GM18909 (cell line): ENCODE results near the gene POFUT2.

Source experiments
- ATAC-seq: cut with Tn5 transposase; IDR thresholded peaks from one replicate; pipeline ENCODE4 v1.9.1; 2021; ENCODE audit warnings: mild to moderate bottlenecking; ENCODE audit not compliant: unreplicated experiment, poor library complexity

POFUT2 gene

DNA sequence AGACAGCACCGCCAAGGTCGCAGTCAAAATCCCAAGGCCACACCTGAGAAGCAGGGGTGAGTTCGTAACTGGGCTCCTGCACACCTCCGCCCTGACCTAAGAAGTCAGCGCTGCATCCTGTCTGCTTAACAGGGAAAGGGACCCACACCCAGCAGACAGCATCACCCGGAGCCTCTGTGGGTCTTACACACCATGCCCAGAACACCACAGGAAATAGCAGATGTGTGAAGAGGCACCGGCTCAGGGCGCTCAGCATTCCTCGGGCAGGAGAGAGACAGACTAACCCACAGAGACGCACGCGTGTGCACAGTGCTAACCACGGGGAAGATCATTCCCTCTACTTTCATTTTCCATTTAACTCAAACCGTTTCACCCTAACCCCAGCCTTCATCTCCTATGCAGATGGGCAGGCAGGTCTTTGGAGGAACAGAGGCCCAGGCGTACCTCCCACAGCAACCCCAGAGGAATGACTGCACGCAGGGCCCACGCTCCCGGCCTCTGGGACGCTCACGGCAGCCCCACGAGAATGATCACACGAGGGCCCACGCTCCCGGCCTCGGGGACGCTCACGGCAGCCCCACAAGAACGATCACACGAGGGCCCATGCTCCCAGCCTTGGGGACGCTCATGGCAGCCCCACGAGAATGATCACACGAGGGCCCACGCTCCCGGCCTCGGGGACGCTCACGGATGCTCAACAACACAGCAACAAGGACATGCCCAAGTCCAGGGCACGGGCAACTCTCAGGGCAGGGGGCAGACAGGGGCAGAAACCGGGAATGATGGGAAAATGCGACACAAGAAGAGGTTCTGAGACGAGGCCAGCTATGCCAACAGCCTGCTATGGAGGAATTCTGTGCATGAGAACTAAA is 20.9 kb downstream of the POFUT2 start:
- no peak for ATAC-seq

DNA sequence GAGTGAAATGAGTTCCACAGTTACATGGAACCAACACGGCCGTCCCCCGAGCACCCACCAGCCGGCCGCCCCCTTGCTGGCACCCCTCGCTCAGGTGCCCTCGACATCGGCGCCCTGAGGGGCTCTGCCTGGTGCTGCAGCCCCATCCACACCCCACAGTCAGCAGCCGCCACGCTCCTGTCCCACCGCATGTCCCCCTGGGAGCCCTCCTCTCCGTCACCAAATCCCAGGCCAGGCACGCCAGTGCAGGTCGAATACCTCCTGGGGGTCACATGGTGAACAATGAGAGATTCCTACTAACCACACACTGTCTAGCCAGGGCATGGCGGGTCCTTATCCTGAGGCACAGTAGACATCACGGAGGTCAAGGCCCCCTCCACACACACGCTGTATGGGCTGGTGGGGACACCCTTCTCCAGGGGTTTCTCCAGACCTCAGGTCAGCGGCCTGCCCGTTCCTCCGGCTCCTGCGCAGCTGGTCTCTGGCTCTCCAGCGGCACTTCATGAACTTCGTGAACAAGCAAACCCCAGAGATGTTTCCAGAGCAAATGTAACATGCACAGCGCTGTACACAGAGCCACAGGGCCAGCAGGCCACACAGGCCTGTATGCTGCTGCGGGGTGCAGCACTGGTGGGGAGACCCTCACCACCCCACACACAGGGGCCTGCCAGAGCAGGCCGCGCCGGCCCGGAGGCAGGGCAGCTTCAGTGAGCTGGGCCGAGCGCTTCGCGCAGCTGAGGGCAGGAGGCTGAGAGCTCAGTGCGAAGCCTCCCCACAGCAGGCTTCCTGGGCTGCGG is 21.8 kb downstream of the POFUT2 start:
- ATAC-seq, result no peak

GRCh38 chr21:45264912-45265515 is 22.7 kb downstream of the POFUT2 start:
- no peak for ATAC-seq

DNA sequence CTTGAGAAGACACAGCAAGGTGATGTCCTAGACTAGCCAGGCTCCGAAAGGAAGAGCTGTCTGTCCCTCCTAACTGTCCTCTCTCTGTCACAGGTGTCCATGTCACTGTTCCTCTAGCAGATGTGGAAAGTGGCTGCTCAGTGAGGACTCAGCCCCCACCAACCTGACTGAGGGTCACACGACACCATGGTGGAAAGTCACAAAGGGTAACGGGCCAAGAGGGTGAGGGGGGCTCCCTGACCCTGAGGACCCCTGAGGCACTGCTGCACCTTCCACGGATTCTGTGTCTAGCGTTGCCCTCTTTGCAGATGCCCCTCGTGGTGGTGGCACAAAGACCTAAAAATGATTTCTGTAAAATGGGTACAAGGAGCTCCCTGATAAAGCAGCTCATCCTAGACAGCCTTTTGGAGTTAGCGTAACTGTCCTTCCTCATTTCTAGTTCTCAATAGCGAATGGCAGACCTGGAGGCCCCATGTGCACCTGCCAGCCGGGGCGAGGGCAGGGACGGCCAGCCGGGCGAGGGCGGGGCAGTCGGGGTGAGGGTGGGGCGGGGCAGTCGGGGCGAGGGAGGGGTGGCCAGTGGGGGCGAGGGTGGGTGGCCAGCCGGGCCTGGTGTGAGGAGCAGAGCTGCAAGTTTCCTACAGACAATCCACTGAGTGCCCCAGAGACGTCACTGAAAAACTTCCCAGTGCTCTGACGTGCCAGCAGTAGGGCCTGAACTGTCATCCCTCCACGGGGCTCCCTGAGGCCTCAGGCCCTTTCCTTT is 23.4 kb downstream of the POFUT2 start:
- no peak for ATAC-seq

GRCh38 chr21:45263534-45263933 is 24.2 kb downstream of the POFUT2 start:
- ATAC-seq, result no peak

GRCh38 chr21:45262616-45263015 is 25.1 kb downstream of the POFUT2 start:
- ATAC-seq, result no peak

DNA sequence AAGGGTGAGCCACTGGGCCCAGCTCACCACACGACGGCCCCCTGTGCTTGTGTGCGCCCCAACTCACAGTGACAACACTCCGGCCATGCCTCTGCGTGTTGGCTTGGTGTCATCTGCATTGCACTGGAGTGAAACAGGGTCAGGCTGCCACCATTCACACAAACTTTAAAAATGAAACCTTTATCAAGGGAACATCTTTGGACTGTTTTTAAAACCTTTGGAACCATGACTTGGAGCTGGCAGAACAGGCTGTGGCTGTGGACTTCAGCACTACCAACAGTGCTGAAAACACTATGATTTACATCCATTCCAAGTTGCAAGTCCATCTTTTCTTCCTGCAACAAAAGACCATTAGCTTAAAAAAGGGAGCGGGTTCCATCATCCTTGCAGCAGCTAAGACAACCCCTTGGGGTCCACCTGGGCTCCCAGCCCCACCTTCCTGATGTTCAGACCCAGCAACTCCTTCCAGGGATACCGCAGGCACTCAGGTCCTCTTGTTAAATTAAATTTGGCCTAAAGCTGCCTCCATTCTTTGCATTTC is 25.6 kb downstream of the POFUT2 start:
- ATAC-seq, result no peak

DNA sequence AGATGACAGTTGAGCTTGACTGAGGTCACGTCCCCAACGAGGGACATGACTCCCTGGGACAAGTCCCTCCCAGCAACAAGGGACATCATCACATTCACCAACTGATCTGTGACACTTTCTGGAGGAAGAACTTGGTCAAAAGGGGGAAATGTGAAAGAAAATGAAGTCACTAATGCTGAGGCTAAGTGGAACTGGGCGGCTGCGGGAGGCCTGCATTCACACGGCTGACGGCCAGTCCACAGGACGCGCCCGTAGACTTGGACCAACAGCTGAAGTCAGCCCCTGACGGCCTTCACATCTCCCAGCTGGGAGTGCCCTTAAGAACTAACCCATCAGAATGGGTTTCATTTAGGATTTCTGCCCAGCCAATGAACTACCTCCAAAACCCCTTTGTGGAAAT is 26.6 kb downstream of the POFUT2 start:
- ATAC-seq, result no peak

- no peak for ATAC-seq
Measured at GRCh38 chr21:45260191-45260825, 27.4 kb downstream of the POFUT2 start.

- ATAC-seq, result no peak
Measured at GRCh38 chr21:45259206-45259840, 28.4 kb downstream of the POFUT2 start.

DNA sequence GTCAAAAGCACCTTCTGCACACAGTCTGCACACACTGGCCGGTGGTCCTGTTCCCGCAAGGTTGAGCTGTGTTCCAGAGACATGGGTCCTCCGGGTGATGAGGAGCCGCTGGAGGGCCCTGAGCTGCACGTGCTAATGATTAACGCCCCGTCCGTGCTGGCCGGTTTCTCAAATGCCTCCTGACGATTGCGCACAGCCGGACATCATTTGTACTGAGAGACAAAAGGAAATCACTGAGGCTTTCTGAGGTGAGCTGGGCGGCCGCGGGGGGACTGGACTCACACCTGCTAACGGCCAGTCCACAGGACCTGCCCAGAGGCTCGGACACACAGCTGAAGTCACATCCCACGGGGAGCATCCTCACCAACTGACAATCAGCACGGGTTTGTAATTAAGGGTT is 29.2 kb downstream of the POFUT2 start:
- ATAC-seq, result no peak

DNA sequence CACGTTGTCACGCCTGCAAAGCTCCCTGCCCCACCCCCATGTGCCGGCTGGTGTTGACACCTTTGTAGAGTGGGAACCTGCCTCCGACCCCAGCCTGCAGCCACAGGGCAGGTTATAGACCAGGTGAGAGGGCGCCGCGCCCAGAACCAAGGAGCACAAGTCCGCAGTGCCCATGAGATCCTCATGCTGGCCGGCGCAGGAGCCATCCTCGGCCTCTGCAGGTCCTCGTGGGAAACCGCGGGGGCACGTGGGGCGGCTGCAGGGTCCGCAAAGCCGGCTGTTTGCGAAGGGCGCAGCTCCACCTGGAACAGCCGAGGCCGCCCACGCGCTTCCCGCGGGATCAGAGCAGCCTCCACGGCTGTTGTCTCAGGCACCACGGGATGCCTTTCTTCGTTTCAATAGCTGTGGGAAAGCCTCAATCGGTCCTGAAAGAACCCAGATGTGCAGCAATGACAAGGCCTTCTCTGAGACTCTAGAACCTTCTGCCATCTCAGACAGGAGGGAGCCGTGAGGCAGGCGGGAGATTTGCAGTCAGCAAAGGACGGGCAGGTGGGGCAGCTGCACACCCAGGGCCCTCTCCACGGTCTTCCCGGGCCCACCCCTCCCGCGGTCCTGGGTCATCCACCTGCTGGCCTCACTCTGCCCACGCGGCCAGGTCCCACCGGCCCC is 29.9 kb downstream of the POFUT2 start:
- ATAC-seq, result no peak

DNA sequence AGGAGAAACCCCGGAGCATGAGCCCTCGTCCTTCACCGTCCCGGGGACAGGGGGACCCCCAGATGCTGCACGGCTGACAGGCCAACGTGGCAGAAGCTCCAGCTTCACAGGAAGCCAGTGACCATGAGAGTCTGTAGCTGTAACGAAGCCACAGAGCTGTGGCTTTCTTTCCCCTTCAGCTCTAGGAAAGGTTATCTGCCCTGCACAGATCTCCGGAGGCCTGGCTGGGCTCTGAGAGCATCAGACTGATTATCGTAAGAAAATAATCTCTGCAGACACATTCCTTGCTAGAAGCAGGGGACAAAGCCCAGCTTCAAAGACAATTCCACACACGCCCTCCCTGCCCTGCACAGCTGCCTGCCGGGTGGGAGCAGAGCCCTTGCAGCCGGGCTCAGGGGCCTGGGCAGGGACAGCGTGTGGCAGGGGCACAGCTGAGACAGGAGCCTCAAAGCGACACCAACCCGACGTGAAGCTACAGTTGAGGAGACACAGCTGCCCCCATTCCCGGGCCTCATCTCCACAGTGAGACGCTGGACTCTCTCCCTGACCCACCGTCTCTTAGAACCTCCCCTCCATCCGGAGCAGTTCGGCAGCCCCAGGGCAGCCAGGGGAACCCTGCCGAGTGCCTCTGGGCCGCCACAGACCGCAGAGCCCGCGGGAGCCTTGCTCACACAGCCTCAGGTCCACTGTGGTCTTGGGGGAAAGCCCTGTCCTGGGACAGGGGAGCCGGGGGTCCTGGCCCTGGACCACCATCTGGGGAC is 30.6 kb downstream of the POFUT2 start:
- ATAC-seq, result no peak

GRCh38 chr21:45256021-45256911 is 31.4 kb downstream of the POFUT2 start:
- ATAC-seq, result no peak

DNA sequence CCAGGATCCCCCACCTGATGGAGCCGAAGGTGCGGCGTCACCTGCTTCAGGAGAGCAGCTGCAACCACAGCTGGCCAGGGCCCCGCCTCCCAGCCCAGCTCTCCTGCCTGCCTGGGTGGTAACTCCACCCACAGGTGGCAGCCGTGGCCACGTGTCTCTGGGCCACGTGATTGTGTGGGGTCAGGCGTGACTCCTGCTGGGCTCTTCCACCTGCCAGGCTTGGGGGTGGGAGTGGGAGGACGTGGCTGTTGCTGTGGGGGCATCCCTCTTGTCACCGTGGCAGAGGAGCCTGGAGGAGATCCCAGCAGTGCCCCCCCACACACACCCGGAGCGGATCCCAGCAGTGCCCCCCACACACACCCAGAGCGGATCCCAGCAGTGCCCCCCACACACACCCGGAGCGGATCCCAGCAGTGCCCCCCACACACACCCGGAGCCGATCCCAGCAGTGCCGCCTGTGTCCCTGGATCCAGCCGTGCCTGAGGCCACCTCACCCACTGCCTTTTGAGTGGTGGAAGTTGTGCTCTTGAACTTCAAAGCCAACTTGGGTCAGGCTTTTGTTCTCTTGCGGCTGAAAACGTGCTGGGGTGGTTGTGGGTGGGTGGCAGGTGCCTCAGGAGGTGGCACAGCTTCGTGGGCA is 32.2 kb downstream of the POFUT2 start:
- ATAC-seq, result no peak

DNA sequence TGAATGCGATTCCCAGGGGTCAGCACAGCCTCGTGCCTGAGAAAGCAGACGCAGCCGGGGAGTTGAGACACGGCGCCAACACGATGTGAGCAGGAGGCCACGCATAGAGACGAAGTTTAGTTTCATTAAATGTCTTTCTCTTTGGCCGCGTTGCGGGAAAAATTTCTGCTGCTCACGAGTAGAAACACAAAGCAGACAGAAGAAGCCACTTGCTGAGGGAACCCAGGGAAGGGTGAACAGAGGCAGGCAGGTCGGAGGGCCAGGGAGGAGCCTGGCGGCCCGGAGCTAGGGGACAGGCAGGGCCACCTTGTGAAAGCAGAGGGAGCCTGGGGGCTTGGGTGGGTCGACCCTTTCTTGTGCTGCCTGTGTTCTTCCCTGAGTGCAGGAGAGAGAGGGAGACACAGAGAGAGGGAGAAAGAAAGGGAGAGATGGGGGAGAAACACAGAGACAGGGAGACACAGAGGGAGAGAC is 33.2 kb downstream of the POFUT2 start:
- ATAC-seq, result no peak
